GM23338 (cell line): ENCODE data around the gene COL20A1. TPM values are rescaled to one million over a fixed set of nuclear protein-coding genes. Genes with fewer than 3 reads are reported as not detected.

Experiments
- ATAC-seq: fragments of 200-7000 bp; cut with Tn5 transposase; 3 replicates; pipeline ENCODE4 v1.9.1; 2020
- DNase-seq: peaks from one replicate; pipeline ENCODE4 v3.0.0-alpha.2; 2015; ENCODE audit warnings: low spot score
- H2AFZ ChIP-seq: fragments of 200-600 bp; sonication (generic); 2 replicates; pipeline ENCODE4 v1.8.0; 2016; ENCODE audit warnings: antibody characterized with exemption, mild to moderate bottlenecking, moderate library complexity
- H3F3A ChIP-seq: fragments of 200-600 bp; sonication (generic); replicated peaks from 2 replicates; pipeline ENCODE4 v1.8.0; 2017; ENCODE audit warnings: antibody characterized with exemption, mixed run types, low read depth
- H3K27ac ChIP-seq: fragments of 200-600 bp; sonication (generic); 2 replicates; pipeline ENCODE4 v1.6.1; 2016; ENCODE audit warnings: low read depth
- H3K27me3 ChIP-seq: fragments of 200-600 bp; sonication (generic); 2 replicates; pipeline ENCODE4 v1.8.0; 2016; ENCODE audit warnings: mild to moderate bottlenecking, mixed run types, moderate library complexity; ENCODE audit not compliant: insufficient read depth
- H3K36me3 ChIP-seq: fragments of 200-600 bp; sonication (generic); 2 replicates; pipeline ENCODE4 v1.8.0; 2016; ENCODE audit warnings: mild to moderate bottlenecking; ENCODE audit not compliant: insufficient read depth
- H3K4me1 ChIP-seq: fragments of 200-600 bp; sonication (generic); 2 replicates; pipeline ENCODE4 v1.8.0; 2016; ENCODE audit warnings: mild to moderate bottlenecking, moderate library complexity; ENCODE audit not compliant: insufficient read depth
- H3K4me2 ChIP-seq: fragments of 200-600 bp; sonication (generic); 2 replicates; pipeline ENCODE4 v1.7.1; 2017; ENCODE audit warnings: mixed run types
- H3K4me3 ChIP-seq: fragments of 200-600 bp; sonication (generic); 2 replicates; pipeline ENCODE4 v1.6.1; 2016; ENCODE audit warnings: mixed run types
- H3K79me2 ChIP-seq: fragments of 200-600 bp; sonication (generic); replicated peaks from 2 replicates; pipeline ENCODE4 v1.8.0; 2017; ENCODE audit warnings: mild to moderate bottlenecking; ENCODE audit not compliant: insufficient read depth
- H3K9me2 ChIP-seq: fragments of 200-600 bp; sonication (generic); 2 replicates; pipeline ENCODE4 v1.8.0; 2017; ENCODE audit not compliant: insufficient read depth
- H4K20me1 ChIP-seq: fragments of 200-600 bp; sonication (generic); replicated peaks from 2 replicates; pipeline ENCODE4 v1.8.0; 2017; ENCODE audit warnings: mild to moderate bottlenecking; ENCODE audit not compliant: insufficient read depth
- H3K27ac Mint-ChIP-seq: 2 replicates; pipeline ENCODE4 v1.8.0; 2020; ENCODE audit warnings: inconsistent platforms, mild to moderate bottlenecking, moderate library complexity, mixed read lengths
- H3K27me3 Mint-ChIP-seq: 3 replicates; pipeline ENCODE4 v1.8.0; 2022; ENCODE audit warnings: low read depth, mild to moderate bottlenecking, moderate library complexity, mixed read lengths, inconsistent platforms; ENCODE audit not compliant: insufficient read depth, poor library complexity
- H3K36me3 Mint-ChIP-seq: 3 replicates; pipeline ENCODE4 v1.8.0; 2021; ENCODE audit warnings: low read depth, mild to moderate bottlenecking, inconsistent platforms, moderate library complexity, mixed read lengths
- H3K4me1 Mint-ChIP-seq: 3 replicates; pipeline ENCODE4 v1.8.0; 2020; ENCODE audit warnings: mild to moderate bottlenecking, inconsistent platforms, mixed read lengths
- H3K4me3 Mint-ChIP-seq: 3 replicates; pipeline ENCODE4 v1.8.0; 2021; ENCODE audit warnings: moderate library complexity, mild to moderate bottlenecking, inconsistent platforms, mixed read lengths
- H3K9me3 Mint-ChIP-seq: 3 replicates; pipeline ENCODE4 v1.8.0; 2020; ENCODE audit warnings: moderate library complexity, mild to moderate bottlenecking, inconsistent platforms, mixed read lengths
- CREB1 ChIP-seq: fragments of 250-450 bp; sonication (Bioruptor Pico); IDR thresholded peaks from 2 replicates; pipeline ENCODE4 v1.5.0; 2020; ENCODE audit warnings: low read depth, mild to moderate bottlenecking, moderate library complexity
- CTCF ChIP-seq, 2 experiments: fragments of 200-600 bp in 1 of 2; sonication (generic) in 1 of 2; conservative IDR thresholded peaks; 2 replicates each; pipeline versions ENCODE4 v1.5.1 to v1.6.1; 2016 to 2017; ENCODE audit warnings: antibody characterized with exemption in 2 of 2, low read depth in 2 of 2, mild to moderate bottlenecking in 2 of 2, moderate library complexity in 1 of 2
- EZH2phosphoT487 ChIP-seq: fragments of 200-600 bp; sonication (generic); IDR thresholded peaks from one replicate; pipeline ENCODE4 v1.8.1; 2018; ENCODE audit warnings: antibody characterized with exemption; ENCODE audit not compliant: unreplicated experiment
- JUNB ChIP-seq: IDR thresholded peaks from one replicate; pipeline ENCODE4 v1.6.1; 2016; ENCODE audit warnings: antibody characterized with exemption; ENCODE audit not compliant: unreplicated experiment
- POLR2AphosphoS5 ChIP-seq: IDR thresholded peaks from 2 replicates; pipeline ENCODE4 v1.6.1; 2016; ENCODE audit warnings: antibody characterized with exemption, low read depth
- REST ChIP-seq: IDR thresholded peaks from one replicate; pipeline ENCODE4 v1.6.1; 2018; ENCODE audit warnings: antibody characterized with exemption; ENCODE audit not compliant: unreplicated experiment
- ZNF114 ChIP-seq: fragments of 250-450 bp; sonication (Bioruptor Pico); IDR thresholded peaks from 2 replicates; pipeline ENCODE4 v1.5.0; 2020; ENCODE audit warnings: mild to moderate bottlenecking, moderate library complexity
- ZNF331 ChIP-seq: fragments of 250-450 bp; sonication (Bioruptor Pico); IDR thresholded peaks from 2 replicates; pipeline ENCODE4 v1.5.0; 2020; ENCODE audit warnings: low read depth, mild to moderate bottlenecking, moderate library complexity
- polyA plus RNA-seq: library from polyadenylated mRNA; unstranded; fragments of >200 nt; fragmentation: Nextera tagmentation; extraction: Ambion mirVana; gene quantifications from 2 replicates; pipeline ENCODE4 v1.2.1, GENCODE V29; 2016
- total RNA-seq: library from RNA; depleted of rRNA; stranded (reverse); fragments of >200 nt; shearing (Covaris generic); gene quantifications from 2 replicates; pipeline ENCODE4 v1.2.3, GENCODE V29; 2014
- TF ChIP-seq, protein P1 (sequence below): fragments of 250-450 bp; sonication (Bioruptor Pico); IDR thresholded peaks from 2 replicates; pipeline ENCODE4 v1.5.0; 2020; ENCODE audit warnings: mild to moderate bottlenecking, moderate library complexity

COL20A1 gene
- total and polyA plus RNA-seq, 2 experiments from 2014 or later, result 0.28 to 0.79 TPM

DNA sequence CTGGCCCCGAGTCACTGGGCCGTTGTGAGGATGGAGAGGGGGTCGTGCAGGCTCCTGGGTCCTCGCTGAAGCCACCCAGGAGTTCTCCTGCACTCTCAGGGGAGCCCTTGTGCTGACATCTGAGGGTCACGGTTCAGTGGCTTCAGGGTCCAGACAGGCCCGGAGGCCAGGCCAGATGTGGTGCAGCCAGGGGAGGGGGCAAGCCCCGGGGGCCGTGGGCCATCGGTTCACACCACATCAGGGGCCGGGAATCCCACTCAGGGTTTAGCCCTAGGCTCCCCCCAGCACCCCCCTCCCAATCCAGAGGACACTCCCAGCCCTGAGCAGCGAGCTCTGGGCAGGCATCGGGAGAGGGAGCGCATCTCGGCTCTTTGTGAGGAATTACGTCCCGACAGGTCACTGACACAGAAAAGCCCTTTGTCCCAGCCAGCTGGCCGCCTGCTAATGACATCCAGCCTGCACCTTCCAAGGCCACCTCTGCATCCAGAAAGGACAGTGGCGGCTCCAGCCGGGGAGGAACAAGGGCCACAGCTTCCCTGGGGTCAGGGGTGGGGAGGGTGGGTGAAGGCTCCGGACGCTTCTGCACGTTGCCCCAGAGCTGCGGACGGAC is 74.6 kb downstream of the COL20A1 start (continued):
- no peak for TF ChIP-seq REST
- TF ChIP-seq ZNF114 (CRISPR knock-in tag), result no peak
- TF ChIP-seq JUNB, result no peak
- TF ChIP-seq CTCF (conservative IDR thresholded peaks at IDR 0.05; ENCODE audit: low read depth in 2 of 2), result no peak
- no peak for TF ChIP-seq CREB1 (CRISPR knock-in tag)

GRCh38 chr20:63368151-63368550 is 75.2 kb downstream of the COL20A1 start:
- Histone ChIP-seq H3K36me3 (no peaks in the 10 kb centered on the region), H3K4me2 (no peak overlapping the region), H2AFZ (no peak overlapping the region), H4K20me1 (no peaks in the 10 kb centered on the region), H3K4me3 (no peak overlapping the region), H3K27me3 (no peaks in the 10 kb centered on the region), H3K79me2 (no peaks in the 10 kb centered on the region), H3F3A (no peaks in the 10 kb centered on the region), H3K4me1 (no peaks in the 10 kb centered on the region), H3K9me2 (no peaks in the 10 kb centered on the region), H3K27ac (no peak overlapping the region)
- no peaks in the 10 kb centered on the region for H3K36me3 Mint-ChIP-seq
- ATAC-seq (no peak), DNase-seq (no peak)
- H3K4me1 Mint-ChIP-seq, result peaks cover 13% of the 10 kb centered on the region
- no peak overlapping the region for H3K27ac Mint-ChIP-seq
- no peak overlapping the region for H3K4me3 Mint-ChIP-seq
- H3K27me3 Mint-ChIP-seq, result peaks cover 8% of the 10 kb centered on the region
- H3K9me3 Mint-ChIP-seq, result no peaks in the 10 kb centered on the region
- TF ChIP-seq REST (no peak), JUNB (no peak), CREB1 (CRISPR knock-in tag) (no peak), POLR2AphosphoS5 (no peak), EZH2phosphoT487 (no peak), ZNF331 (CRISPR knock-in tag) (no peak)
- TF ChIP-seq, protein P1, sequence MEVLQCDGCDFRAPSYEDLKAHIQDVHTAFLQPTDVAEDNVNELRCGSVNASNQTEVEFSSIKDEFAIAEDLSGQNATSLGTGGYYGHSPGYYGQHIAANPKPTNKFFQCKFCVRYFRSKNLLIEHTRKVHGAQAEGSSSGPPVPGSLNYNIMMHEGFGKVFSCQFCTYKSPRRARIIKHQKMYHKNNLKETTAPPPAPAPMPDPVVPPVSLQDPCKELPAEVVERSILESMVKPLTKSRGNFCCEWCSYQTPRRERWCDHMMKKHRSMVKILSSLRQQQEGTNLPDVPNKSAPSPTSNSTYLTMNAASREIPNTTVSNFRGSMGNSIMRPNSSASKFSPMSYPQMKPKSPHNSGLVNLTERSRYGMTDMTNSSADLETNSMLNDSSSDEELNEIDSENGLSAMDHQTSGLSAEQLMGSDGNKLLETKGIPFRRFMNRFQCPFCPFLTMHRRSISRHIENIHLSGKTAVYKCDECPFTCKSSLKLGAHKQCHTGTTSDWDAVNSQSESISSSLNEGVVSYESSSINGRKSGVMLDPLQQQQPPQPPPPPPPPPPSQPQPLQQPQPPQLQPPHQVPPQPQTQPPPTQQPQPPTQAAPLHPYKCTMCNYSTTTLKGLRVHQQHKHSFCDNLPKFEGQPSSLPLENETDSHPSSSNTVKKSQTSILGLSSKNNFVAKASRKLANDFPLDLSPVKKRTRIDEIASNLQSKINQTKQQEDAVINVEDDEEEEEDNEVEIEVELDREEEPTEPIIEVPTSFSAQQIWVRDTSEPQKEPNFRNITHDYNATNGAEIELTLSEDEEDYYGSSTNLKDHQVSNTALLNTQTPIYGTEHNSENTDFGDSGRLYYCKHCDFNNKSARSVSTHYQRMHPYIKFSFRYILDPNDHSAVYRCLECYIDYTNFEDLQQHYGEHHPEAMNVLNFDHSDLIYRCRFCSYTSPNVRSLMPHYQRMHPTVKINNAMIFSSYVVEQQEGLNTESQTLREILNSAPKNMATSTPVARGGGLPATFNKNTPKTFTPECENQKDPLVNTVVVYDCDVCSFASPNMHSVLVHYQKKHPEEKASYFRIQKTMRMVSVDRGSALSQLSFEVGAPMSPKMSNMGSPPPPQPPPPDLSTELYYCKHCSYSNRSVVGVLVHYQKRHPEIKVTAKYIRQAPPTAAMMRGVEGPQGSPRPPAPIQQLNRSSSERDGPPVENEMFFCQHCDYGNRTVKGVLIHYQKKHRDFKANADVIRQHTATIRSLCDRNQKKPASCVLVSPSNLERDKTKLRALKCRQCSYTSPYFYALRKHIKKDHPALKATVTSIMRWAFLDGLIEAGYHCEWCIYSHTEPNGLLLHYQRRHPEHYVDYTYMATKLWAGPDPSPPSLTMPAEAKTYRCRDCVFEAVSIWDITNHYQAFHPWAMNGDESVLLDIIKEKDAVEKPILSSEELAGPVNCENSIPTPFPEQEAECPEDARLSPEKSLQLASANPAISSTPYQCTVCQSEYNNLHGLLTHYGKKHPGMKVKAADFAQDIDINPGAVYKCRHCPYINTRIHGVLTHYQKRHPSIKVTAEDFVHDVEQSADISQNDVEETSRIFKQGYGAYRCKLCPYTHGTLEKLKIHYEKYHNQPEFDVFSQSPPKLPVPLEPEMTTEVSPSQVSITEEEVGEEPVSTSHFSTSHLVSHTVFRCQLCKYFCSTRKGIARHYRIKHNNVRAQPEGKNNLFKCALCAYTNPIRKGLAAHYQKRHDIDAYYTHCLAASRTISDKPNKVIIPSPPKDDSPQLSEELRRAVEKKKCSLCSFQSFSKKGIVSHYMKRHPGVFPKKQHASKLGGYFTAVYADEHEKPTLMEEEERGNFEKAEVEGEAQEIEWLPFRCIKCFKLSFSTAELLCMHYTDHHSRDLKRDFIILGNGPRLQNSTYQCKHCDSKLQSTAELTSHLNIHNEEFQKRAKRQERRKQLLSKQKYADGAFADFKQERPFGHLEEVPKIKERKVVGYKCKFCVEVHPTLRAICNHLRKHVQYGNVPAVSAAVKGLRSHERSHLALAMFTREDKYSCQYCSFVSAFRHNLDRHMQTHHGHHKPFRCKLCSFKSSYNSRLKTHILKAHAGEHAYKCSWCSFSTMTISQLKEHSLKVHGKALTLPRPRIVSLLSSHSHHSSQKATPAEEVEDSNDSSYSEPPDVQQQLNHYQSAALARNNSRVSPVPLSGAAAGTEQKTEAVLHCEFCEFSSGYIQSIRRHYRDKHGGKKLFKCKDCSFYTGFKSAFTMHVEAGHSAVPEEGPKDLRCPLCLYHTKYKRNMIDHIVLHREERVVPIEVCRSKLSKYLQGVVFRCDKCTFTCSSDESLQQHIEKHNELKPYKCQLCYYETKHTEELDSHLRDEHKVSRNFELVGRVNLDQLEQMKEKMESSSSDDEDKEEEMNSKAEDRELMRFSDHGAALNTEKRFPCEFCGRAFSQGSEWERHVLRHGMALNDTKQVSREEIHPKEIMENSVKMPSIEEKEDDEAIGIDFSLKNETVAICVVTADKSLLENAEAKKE (CRISPR knock-in tag), result no peak
